Gastrocnemius medialis (tissue), 4 donors: ENCODE data around the gene MMP28.

Experiments used
- CTCF ChIP-seq, 5 experiments: fragments of 450-650 bp in 3 of 5; fragments of 200-600 bp in 2 of 5; sonication (generic) in 2 of 5; IDR thresholded peaks in 4 of 5; conservative IDR thresholded peaks in 1 of 5; 1 replicate in 4 of 5; 2 replicates in 1 of 5; pipeline ENCODE4 v1.5.1; 2016 to 2019; ENCODE audit warnings: antibody characterized with exemption in 5 of 5, mild to moderate bottlenecking in 3 of 5, moderate library complexity in 3 of 5
- POLR2A ChIP-seq, 2 donors: fragments of 450-650 bp; IDR thresholded peaks; one replicate each; pipeline ENCODE4 v1.6.1; 2017; ENCODE audit warnings: antibody characterized with exemption in 2 of 2, mild to moderate bottlenecking in 2 of 2, moderate library complexity in 2 of 2

DNA sequence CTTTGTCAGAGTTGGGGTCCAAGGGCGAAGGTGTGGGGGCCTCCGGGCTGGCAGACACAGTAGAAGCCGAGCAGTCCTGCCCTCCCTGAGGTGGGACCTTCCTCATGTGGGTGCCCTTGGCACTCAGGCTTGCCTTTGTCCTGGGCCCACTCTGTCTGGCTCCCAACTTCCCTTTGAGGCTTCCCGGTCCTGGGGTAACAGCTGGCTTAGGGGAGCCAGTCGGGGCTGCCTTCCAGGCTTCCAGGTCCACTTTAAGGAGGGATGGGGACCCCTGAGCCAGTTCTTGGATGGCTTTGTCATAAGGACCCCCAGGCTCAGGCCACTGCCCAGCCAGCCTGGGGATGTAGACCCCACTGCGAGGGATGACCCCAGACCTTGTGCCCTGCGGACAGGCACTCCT is 50.2 kb downstream of the MMP28 start:
- no peak for TF ChIP-seq CTCF (IDR thresholded peaks at IDR 0.05 in 4 of 5, conservative IDR thresholded peaks at IDR 0.05 in 1 of 5)
- no peak for TF ChIP-seq POLR2A (IDR thresholded peaks at IDR 0.05)
